T-helper 1 cell treated with Interleukin-12 subunit alpha and Interleukin-12 subunit beta and Interleukin-4 antibody, amounts not matched to agents 30 ng/mL and 1 ng/mL, for 36 hours (primary cell): Measurements from ENCODE around the gene TAGLN2. TPM values are rescaled to one million over a fixed set of nuclear protein-coding genes. Genes with fewer than 3 reads are reported as not detected.

Experiments used
- intact Hi-C: fragments of 100-400 bp; cut with micrococcal nuclease; formaldehyde crosslinking; loops from one replicate; pipeline ENCODE4 v1.15.1; 2024
- total RNA-seq: library from RNA; stranded (reverse); gene quantifications from 2 replicates; pipeline ENCODE4 v1.2.3, GENCODE V29; 2022

TAGLN2 gene
- 411 and 422 TPM in 2 replicates for total RNA-seq

DNA sequence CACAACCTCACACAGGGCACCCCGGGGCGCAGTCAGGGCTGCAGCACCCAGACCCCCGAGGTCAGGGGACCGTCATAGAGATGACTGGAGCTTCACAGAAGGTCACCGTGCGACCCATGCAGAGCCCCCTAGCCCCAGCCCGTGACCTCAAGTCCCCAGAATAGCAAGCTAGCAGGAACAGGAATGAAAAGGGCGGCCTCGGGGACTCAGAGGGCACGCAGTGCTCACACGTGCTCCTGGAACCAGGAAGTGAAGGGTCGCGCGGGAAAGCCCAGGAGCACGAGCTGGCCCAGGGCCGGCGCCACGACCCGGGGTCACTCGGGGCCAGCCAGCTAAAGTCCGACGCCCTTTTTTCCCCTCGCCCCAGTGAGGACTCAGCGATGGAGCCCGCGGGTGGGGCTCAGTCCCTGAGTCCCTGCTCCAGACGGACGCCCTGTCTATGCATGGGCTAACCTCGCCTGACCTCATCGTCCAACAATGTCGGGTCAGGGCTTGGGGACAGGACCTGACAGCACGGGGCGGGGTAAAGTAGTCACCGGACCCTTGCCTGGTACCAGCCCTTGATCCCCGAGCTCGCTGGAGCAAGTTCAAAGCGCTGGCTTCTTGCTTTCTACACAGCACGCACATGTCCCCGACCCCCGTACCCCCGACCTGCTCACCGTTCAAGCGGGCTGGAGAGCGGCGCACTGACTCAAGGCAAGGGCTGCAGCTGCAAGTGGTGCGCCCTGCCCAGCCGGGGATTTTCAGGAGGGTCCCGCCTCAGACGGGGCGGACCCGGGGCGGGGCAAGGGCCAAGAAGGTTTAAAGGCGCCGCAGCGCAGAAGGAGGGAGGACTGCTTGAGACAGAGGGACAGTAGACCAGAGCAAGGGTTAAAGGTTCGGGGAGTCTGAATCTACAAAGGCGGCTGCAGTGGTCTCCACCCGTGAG, at the start of gene TAGLN2:
Gene TAGLN2 (minus strand): TSS at position 717 of the 928 bp plus-strand sequence. CDS start 4,998 bp downstream, outside the sequence.
- intact Hi-C loops = loop anchor here (1.0 to 10.0 kb wide), 12 partner anchors 11 to 1190 kb away; partner anchors contain the start of genes AIM2, COPA, DCAF8 and DUSP23

DNA sequence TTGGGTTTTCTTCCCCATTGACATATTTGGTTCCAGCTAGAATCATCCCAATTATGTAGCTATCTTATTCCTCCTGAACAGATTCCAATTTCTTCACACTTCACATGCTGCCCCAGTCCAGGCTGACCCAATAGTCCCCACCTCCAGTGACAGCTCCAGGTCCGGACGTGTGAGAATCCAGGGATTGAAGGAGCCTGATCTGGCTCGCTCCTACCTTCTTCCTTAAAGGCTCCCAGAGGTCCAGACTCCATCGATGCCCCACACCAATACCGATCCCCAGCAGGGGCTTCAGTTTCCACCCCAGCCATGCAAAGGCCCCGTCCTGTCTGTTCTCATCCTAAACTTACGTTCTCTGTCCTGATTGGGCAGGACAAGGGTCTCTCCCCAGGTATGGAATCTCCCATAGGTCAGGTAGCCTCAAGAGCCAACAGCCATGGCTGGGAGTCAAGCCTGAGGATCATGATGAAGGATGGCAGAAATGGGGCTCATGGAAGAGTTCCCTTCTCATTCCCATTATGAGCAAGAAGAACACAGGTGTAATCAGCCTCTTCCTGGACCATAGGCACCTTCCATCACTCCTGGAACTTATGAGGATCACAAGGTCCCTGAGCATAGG, 49.2 kb upstream of the TAGLN2 start:
- intact Hi-C loops = no loop called here

DNA sequence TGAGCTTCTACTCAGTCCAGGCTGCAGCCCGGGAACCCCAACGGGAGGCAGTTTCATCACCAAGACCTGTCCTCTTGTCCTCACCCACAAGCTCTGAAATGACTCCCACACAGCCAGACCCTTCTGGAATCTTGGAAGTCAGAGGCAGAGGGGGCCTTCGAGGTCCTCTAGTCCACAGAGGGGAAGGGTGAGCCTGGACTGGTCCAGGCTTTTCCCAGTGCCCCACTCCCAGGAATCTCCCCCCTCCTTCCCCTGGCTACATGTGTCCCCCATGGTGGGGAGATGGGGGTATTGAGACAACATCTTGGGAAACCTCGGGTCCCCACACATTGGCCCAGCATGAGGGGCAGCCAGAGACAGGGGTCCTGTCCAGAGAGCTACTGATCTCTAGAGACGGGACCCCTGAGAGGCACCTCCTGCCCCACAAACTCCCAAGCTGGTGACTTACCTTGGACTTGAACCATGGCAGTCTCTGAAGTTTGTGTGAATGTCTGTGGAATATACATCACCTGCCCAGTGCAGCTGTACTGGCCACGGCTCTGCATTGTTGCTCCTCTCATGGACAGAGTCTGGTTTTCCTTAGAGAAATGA, 48.1 kb upstream of the TAGLN2 start:
- intact Hi-C loops = no loop called here

DNA sequence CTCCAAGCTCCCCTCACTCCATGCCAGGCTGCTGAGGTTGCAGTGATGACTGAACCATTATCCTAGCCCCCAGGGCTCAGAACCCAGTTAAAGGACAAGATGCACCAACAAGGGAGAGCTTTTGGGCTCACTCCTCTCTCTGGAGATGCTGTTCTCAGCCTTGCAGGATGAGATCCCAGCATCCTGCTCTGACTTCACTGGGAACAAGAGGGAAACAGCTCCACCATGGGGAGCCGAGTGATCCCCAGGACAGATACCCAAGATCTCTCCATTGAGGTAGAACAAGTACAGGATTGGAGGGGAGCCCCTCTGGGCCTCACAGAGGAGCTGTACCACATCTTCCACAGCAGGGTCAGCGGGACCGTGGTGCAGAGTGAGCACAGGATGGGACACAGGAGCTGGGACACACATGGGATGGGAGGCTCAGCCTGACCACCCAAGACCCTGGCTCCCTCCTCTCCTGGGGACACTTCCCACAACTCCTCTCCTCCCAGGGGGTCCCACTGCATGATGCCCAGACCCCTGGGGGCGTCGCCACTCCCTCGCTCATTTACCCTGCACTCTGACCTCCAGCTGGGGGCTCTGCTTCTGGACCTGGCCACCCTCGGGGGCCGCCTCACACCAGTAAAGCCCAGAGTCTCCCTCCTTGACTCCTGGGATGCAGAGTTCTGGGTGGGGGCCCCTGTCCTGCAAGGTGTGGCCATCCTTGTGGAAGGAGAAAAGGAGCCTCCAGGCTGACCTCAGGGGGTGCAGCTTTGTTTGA, 47.3 kb upstream of the TAGLN2 start:
- intact Hi-C loops = no loop called here

DNA sequence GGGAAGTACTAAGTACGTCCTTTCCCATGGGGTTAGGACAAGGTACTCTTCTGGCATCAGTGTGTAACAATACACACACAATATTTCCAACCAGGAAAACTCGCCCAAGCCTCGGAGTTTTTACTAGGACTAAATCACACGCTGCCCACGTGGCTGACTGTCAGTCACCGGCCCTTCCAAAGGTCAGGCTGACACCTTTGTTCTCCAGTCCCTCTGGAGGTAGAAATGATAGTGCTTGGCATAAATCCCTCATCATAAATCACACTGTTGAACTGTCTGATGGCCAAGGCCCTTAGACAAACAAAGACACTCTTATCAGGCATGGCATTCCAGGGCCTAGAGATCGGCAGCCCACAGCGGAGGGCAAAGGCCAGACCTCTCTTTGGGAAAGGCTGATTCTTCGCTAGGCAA, 45.6 kb upstream of the TAGLN2 start:
- intact Hi-C loops = no loop called here

DNA sequence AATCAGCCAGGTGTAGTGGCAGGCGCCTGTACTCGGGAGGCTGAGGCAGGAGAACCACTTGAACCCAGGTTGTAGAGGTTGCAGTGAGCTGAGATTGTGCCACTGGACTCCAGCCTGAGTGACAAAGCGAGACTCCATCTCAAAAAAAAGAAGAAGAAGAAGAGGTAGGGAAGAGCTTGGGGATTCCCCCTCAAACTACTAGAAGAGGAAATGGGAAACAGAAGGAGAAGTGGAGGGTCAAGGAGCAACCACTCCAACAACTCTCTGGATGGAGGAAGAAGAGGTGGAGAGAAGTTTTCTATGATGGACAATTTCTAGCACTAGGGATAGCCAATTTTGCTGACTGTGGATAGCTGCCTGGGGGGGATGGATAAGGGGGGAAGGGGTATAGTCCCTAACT, 43.6 kb upstream of the TAGLN2 start:
- intact Hi-C loops = no loop called here

DNA sequence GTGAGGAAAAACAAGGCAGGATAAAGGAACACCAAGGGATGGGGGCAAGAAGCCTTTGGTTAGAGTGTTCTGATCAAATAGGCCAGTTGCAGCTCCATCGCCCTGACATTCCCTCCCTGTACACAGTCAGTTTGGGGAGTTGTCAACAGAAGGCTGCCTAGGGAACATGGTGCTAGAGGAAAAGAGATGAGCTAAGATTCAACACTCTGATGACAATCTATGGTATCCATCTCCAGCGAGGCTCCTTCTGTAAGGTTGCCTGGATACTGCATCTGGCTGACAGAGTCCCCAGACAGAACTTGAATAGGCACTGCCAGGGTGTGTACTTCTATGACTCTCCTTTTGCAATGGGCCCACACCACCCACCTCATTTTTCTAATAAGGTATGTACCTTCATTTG, 40.0 kb upstream of the TAGLN2 start:
- intact Hi-C loops = no loop called here

DNA sequence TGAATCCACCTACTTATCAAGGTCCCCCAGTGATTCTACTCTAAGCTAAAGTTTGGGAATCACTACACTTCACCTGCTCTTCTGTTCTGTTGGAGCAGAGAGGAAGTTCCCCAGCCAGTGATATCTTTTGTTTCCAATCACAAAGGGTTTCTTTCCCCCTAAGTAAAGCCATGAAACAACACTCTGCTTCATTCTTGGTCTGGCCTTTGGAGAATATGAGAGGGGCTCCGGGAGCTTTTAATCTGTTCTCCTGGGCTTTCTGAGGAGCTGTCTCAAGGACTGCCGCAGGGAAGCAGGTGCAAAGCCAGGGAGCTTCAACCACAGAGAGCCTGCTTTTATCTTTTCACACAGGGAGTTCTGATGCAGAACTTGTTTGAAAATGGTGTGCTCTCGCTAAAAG, 38.8 kb upstream of the TAGLN2 start:
- intact Hi-C loops = no loop called here

DNA sequence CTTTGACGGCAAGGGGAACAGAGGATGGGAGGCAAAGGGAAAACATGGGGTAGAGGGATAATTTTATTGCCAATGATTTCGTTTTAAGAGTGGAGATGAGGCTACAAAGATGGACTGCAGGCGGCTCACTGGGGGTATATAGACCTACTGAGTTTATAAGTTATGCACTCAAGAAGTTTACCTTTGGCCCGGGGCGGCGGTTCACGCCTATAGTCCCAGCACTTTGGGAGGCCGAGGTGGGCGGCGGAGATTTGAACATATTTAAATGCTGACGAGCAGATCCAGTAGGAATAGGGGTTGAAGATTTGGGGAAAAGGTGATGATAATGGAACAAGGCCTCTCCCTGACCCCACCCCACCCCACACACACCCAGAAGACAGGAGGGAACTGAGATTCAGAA, 36.9 kb upstream of the TAGLN2 start:
- intact Hi-C loops = no loop called here

DNA sequence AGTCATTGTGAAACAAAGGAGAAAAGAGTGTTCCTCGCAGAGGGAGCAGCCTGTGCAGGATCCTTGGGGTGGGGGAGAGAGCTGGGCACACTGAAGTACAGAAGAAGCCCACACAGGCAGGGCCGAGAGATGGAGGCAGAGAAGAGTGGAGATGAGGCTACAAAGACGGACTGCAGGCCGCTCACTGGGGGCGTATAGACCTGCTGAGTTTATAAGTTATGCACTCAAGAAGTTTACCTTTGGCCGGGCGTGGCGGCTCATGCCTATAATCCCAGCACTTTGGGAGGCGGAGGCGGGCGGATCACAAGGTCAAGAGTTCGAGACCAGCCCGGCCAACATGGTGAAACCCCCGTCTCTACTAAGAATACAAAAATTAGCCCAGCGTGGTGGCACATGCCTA, 36.3 kb upstream of the TAGLN2 start:
- intact Hi-C loops = no loop called here

DNA sequence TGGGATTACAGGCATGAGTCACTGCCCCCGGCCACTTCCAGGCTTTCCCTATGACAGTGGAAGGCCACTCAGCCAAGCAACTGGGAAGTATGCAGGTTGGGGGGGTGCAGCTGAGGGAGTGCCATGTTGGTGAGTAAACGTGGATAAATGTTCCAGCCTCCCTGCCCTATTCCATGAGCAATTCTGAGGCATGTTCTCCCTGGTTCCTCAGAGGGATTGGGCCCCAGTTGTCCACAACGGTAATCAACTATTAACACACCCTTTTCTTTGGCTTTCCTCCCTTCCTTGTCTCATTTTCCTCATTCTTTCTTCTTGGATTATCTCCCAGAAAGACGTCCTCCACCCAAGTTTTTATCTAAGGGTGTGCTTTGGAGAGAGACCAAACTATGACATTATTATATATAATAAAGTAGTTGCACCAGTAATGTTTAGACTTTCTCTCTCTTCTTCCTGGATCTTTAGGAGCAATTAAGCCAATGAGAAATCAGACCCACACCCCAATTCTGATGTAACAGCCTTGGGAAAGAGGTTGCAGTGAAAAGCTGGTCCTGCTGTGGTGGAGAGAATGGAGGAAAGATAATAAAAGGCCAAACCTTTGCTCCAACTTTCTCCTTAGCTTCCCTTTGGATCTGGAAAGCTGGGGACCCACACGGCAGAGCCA, 35.5 kb upstream of the TAGLN2 start:
- intact Hi-C loops = no loop called here

DNA sequence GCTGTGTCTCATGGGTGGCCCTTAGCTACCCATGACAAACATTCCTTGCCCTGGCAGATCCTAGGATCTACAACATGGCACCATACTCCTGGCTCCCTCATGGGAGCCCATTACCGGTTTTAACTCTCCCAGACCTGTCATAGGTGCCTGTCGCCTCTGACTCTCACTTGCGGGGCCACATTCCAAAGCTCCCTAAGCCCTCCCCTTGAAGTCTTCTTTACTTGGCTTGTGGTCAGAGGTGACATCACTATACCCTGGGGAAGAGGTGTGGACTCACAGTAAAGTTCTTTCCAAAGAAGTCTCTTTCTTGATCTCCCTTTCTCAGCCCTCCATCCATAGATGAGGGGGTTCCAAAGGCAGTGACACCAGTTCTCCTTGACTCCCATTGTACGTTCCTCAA, 34.1 kb upstream of the TAGLN2 start:
- intact Hi-C loops = no loop called here

DNA sequence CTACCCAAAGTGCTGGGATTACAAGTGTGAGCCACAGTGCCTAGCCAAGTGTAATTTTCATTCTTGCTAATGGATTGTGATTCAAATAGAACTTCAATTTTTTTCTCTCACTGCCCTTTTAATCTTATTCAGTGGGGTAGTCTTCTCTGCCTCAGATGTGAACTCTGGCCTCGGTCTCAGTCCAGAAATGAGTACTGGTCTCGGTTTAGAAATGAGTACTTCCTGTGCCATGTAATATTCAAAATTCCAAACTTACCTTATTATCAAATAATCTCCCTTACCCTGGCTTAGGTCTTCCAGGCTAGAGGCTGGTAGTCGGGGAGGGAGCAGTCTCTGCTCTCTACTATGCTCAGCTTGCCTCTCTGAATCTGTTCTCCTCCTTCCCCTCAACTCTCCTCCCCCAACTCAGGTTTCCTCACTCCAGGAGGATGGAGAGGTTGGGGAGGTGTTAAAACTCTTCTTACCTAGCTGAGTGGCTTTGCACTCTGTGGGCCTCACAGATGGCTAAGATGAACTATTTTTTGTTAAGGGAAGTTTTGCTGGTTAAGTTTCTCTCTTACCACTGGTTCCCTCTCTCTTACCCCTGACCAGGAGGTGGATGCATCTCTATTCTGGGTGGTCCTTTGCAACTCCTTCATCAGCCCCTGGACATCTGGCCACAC, 33.5 kb upstream of the TAGLN2 start:
- intact Hi-C loops = no loop called here

DNA sequence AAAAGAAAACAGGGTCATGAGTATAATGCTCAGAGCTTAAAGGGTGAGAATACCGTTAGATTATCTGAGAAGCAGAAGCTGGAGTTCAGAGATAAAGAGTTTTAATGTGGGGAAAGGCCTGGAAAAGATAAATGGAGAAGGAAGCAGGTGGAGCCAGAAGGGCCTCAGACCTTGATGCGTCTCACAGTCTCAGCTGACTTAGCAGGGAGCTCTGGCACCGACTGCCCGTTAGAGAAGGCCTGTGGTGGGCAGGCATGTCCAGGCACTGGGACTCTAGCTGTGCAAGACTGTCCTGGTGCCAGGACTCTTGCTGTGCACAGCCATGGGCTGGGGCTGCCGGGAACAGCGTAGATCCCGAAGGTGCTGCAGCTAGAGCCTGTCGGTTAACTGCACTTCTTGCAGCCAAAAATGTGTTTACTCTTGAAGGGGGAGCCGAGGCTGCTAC, 32.5 kb upstream of the TAGLN2 start:
- intact Hi-C loops = no loop called here

DNA sequence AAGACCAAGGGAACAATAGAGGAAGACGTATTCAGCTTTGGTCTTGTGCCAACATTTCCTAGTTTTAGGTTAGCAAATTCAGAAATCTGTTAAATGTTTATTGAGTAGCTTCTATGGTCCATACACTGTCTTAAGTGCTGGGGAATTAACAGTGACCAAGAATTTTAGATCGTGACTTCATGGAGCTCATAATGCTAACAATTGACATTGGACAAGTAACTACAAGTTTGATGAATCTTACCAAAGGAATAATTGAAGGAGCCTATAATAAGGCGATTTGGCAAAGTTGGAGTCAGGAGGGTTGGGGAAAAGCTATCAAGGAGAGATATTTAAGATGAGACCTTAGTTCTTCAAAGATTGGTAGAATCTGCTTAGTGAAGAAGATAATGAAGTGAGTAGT, 30.1 kb upstream of the TAGLN2 start:
- intact Hi-C loops = no loop called here

DNA sequence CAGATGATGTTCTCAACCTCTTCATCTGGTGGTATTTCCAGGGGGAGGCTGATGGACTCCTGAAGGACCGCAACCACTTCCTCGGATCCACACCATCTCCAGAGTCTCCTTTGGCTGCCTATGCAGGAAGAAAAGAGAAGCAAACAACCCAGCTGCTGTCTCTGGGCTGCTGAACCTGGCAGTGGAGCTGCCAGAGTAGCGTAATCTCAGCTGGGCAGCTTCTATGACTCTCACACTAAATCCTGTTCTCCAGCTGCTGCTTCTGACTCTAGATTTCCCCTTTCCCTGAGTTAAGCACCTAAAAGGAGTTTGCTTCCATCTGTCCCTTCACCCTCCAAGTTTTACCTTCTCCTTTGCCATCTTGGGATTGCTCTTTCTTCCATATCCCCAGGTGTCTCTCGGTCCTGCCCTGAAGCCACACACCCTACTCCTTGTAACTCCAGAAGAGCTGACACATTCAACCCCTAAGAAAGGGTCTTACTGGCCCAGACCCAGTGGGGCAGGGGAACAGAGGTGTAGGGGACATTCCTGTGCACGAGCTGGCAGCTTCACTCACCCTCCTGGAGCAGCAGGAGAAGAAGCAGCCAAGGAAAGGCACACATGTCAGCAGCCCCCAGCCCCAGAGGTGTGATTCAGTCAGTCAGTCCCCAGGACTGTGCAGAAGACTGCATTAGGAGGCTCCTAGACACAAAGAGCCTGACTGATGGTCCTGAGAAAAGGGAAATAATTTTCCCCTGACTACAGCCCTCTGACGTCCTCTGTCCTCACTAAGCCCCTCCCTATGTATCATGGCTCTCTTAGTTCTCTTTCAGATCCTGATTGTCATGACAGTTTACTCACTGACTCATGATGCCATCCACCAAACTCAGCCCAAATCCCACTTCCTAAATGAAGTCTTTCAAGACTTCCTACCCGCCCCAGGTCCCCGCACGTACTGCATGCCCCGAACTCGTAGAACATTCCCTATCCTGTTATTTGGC, 28.5 kb upstream of the TAGLN2 start, which contains the start of gene SLAMF9:
Gene SLAMF9 (minus strand): TSS at position 702 of the 980 bp plus-strand sequence. CDS start 100 bp downstream, at position 602.
- intact Hi-C loops = no loop called here

DNA sequence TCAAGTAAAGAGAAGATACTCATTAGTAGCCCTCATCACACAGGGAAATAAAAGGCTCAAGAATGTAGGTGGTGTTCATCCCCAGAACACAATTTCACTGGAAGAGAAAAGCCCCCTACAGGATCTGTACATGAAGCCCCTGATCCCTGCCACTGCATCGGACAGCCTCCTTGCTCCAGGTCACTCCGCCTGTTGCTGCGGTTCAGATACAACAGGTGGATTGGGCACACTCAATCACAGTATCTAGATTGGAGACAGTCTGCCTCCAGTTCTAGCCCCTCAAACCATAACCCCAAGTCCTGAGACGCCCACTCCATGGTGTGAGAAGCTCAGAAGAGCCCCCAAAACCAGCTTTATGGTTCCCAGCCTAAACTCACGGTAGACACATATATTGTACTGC, 27.6 kb upstream of the TAGLN2 start:
- intact Hi-C loops = no loop called here

DNA sequence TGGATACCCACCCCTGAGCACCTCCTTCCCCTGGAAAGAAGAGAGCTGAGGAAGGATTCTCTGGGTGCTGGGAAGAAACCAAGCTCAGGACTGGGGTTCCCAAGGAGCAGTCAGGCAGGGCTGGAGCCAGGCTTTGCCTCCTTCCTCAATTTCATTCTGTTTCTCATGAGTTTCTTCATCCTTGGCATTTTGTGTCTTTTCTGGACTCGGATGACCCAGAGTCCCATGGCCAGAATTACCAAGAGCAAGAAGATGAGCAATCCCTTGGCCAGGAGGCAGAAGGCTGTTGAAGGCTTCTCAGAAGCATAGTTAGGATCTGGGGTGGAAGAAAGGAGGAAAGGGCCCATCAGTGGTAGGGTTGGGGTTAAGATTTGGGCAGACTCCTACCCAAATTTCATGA, 26.2 kb upstream of the TAGLN2 start:
- intact Hi-C loops = no loop called here

DNA sequence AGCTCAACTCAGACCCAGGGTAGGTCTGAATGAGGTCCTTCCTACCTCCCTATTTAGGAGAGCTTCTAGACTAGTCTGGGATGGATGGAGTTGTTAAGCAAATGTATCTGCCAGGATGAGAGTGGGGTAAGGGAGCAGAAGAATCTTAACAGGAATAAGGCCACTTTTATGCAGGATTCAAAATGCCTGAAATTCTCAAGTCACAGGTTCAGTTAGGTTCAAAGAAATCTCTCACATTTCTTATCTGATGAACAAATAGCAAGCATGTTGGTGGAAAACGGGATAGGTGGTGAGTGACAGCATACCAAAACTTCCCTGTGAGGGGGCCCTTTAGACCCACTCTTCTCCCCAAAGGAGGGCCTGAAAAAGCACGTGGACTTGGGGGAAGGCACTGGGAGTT, 25.7 kb upstream of the TAGLN2 start:
- intact Hi-C loops = no loop called here
